ENCODE results near the gene TRIM15.

The TRIM15 gene

DNA sequence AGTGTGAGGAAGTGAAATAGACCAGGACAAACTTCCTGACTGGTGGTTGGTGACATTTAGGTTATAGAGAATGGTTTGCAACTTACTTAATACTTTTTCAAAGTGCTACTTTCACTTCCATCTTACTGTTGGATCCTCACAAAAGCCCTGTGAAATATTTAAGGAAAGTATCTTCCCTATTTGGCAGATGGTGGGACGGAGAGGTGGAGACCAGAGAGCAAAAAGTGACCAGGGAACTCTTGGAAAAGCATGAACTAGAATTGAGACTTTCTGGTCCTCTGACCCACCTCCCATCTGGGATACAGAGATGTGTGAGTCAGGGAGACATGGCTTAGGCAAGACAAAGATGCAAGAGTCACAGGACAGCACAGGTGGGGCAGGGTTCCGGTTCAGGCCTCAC is 5.3 kb upstream of the TRIM15 start:
- ChIA-PET CTCF (interaction anchor here (0.7 to 3.1 kb wide), 3 partner anchors 9 to 54 kb away, joined by 3 to 11 read pairs (median 3); no protein-coding TSS in a partner anchor), POLR2A (no interaction called here)

DNA sequence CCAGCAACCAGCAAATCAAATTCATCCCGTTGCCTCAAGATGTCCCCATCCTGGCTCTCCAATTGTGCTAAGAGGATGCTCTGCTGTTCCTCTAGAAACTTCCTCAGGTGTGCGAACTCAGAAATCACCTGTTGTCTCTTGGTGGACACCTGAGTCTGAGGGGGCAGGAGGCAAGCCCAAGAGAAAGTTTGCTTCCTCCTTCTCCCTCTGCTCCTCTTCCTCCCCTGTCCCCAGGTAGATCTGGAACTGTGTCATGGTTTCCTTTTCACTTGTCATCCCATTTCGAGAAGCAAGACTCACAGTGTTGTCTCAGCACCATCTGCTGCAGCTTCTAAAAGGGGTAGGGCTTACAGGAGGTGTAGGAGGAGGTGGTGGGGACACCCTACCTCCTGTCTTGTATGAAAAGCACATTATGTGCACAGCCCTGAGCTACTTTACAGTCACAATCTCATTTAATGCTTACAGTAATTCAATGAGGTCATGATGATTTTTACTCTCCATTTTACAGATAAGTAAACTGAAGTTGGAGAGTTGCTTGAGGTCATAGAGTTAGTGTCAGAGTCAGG is 4.8 kb upstream of the TRIM15 start:
- TF ChIP-seq ZBTB8A (tag by site-specific recombination; IDR thresholded peaks at IDR 0.05) (no peak), WT1 (tag by site-specific recombination; IDR thresholded peaks at IDR 0.05) (no peak), SCRT2 (tag by site-specific recombination; IDR thresholded peaks at IDR 0.05) (0 out of 2 replicates have a peak, but pooled peaks have one; percentile 11)
- Histone ChIP-seq H3K27ac (ENCODE audit: extremely low read depth, low read depth, low read length) (no peak overlapping the region), H3K36me3 (ENCODE audit: control insufficient read depth in 2 of 2, insufficient read depth in 1 of 2, low read length in 2 of 2) (no peaks in the 10 kb centered on the region), H3K4me3 (ENCODE audit: low read depth, low read length) (no peak overlapping the region), H3K4me1 (ENCODE audit: control insufficient read depth, insufficient read depth, low read length) (peaks cover 27% of the 10 kb centered on the region), H3K9me3 (ENCODE audit: control insufficient read depth, insufficient read depth, low read depth, low read length) (no peaks in the 10 kb centered on the region)
- ChIA-PET CTCF (interaction anchor here (0.7 to 3.1 kb wide), 4 partner anchors 9 to 55 kb away, joined by 3 to 11 read pairs (median 3); no protein-coding TSS in a partner anchor), POLR2A (no interaction called here)

More for the DNA sequence above, 5.3 kb upstream of the TRIM15 start:
- TF ChIP-seq ZNF585B (tag by site-specific recombination; IDR thresholded peaks at IDR 0.05) (no peak), ZNF16 (tag by site-specific recombination; IDR thresholded peaks at IDR 0.05; ENCODE audit: low read depth) (no peak), BCL11B (tag by site-specific recombination; IDR thresholded peaks at IDR 0.05; ENCODE audit: low read depth) (no peak), ZNF529 (tag by site-specific recombination; IDR thresholded peaks at IDR 0.05; ENCODE audit: insufficient replicate concordance) (no peak), ZNF37A (tag by site-specific recombination; IDR thresholded peaks at IDR 0.05) (no peak), ZNF623 (tag by site-specific recombination; IDR thresholded peaks at IDR 0.05) (no peak), ZNF596 (tag by site-specific recombination; IDR thresholded peaks at IDR 0.05) (no peak), ZNF248 (tag by site-specific recombination; IDR thresholded peaks at IDR 0.05) (no peak), ZBTB8A (tag by site-specific recombination; IDR thresholded peaks at IDR 0.05) (no peak), ZNF202 (tag by site-specific recombination; IDR thresholded peaks at IDR 0.05; ENCODE audit: borderline replicate concordance) (no peak), ZNF785 (tag by site-specific recombination; IDR thresholded peaks at IDR 0.05) (no peak), MEIS1 (CRISPR knock-in tag; IDR thresholded peaks at IDR 0.05; ENCODE audit: borderline replicate concordance) (no peak), PRDM1 (tag by site-specific recombination; IDR thresholded peaks at IDR 0.05) (no peak), ZNF311 (tag by site-specific recombination; IDR thresholded peaks at IDR 0.05; ENCODE audit: borderline replicate concordance) (no peak), ZNF560 (tag by site-specific recombination; IDR thresholded peaks at IDR 0.05; ENCODE audit: borderline replicate concordance) (no peak)
- TF ChIP-seq, protein P1, sequence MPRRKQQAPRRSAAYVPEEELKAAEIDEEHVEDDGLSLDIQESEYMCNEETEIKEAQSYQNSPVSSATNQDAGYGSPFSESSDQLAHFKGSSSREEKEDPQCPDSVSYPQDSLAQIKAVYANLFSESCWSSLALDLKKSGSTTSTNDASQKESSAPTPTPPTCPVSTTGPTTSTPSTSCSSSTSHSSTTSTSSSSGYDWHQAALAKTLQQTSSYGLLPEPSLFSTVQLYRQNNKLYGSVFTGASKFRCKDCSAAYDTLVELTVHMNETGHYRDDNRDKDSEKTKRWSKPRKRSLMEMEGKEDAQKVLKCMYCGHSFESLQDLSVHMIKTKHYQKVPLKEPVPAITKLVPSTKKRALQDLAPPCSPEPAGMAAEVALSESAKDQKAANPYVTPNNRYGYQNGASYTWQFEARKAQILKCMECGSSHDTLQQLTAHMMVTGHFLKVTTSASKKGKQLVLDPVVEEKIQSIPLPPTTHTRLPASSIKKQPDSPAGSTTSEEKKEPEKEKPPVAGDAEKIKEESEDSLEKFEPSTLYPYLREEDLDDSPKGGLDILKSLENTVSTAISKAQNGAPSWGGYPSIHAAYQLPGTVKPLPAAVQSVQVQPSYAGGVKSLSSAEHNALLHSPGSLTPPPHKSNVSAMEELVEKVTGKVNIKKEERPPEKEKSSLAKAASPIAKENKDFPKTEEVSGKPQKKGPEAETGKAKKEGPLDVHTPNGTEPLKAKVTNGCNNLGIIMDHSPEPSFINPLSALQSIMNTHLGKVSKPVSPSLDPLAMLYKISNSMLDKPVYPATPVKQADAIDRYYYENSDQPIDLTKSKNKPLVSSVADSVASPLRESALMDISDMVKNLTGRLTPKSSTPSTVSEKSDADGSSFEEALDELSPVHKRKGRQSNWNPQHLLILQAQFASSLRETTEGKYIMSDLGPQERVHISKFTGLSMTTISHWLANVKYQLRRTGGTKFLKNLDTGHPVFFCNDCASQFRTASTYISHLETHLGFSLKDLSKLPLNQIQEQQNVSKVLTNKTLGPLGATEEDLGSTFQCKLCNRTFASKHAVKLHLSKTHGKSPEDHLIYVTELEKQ (tag by site-specific recombination; IDR thresholded peaks at IDR 0.05; ENCODE audit: borderline replicate concordance), result no peak
- no peak overlapping the region for H3K4me3 ChIP-seq (ENCODE audit: low read depth, low read length)
- H3K4me1 ChIP-seq (ENCODE audit: control insufficient read depth, insufficient read depth, low read length), result peaks cover 27% of the 10 kb centered on the region
- no peak overlapping the region for H3K27ac ChIP-seq (ENCODE audit: extremely low read depth, low read depth, low read length)
- H3K36me3 ChIP-seq (ENCODE audit: control insufficient read depth in 2 of 2, insufficient read depth in 1 of 2, low read length in 2 of 2), result no peaks in the 10 kb centered on the region
- H3K9me3 ChIP-seq (ENCODE audit: control insufficient read depth, insufficient read depth, low read depth, low read length), result no peaks in the 10 kb centered on the region

- POLR2A ChIA-PET, result no interaction called here
- H3K36me3 ChIP-seq (ENCODE audit: control insufficient read depth in 2 of 2, insufficient read depth in 1 of 2, low read length in 2 of 2), result no peaks in the 10 kb centered on the region
- TF ChIP-seq ZNF596 (tag by site-specific recombination; IDR thresholded peaks at IDR 0.05) (no peak), SCRT2 (tag by site-specific recombination; IDR thresholded peaks at IDR 0.05) (peak; percentile 99), SCRT1 (tag by site-specific recombination; IDR thresholded peaks at IDR 0.05; ENCODE audit: borderline replicate concordance) (peak; percentile 98)
These were observed 3.1 kb upstream of the TRIM15 start for GRCh38 chr6:30160008-30160784.

More at GRCh38 chr6:30160008-30160784, 3.1 kb upstream of the TRIM15 start:
- H3K27ac ChIP-seq (ENCODE audit: extremely low read depth, low read depth, low read length), result no peak overlapping the region
- H3K4me1 ChIP-seq (ENCODE audit: control insufficient read depth, insufficient read depth, low read length), result peaks cover 16% of the 10 kb centered on the region
- no peaks in the 10 kb centered on the region for H3K9me3 ChIP-seq (ENCODE audit: control insufficient read depth, insufficient read depth, low read depth, low read length)
- H3K4me3 ChIP-seq (ENCODE audit: low read depth, low read length), result no peak overlapping the region
- CTCF ChIA-PET, result interaction anchor here (0.6 to 3.1 kb wide), 2 partner anchors 29 to 52 kb away, joined by 3 to 11 read pairs; no protein-coding TSS in a partner anchor

Measured in HEK293 (cell line).